Effector memory CD8-positive, alpha-beta T cell (primary cell): ENCODE measurements around the gene TBX20.
"Not testable (repeated sequence)": the region's sequence is repeated elsewhere in the genome, so short reads cannot be mapped to it uniquely, and the experiment has no call there.

Source experiments
- ATAC-seq: fragments of 150-1000 bp; cut with Tn5 transposase; replicated peaks from 2 replicates; pipeline ENCODE4 v1.10.0; 2021; ENCODE audit warnings: mild to moderate bottlenecking, moderate library complexity
- DNase-seq, 3 experiments: peaks; one replicate each; pipeline ENCODE4 v3.0.0; 2021
- H3K27ac Mint-ChIP-seq, 2 donors: one replicate each; pipeline ENCODE4 v1.8.0; 2022; ENCODE audit warnings: mild to moderate bottlenecking in 2 of 2, mixed read lengths in 2 of 2, moderate library complexity in 2 of 2
- H3K27me3 Mint-ChIP-seq, 2 donors: one replicate each; pipeline ENCODE4 v1.8.0; 2022; ENCODE audit warnings: mixed read lengths in 2 of 2
- H3K36me3 Mint-ChIP-seq: one replicate; pipeline ENCODE4 v1.8.0; 2022; ENCODE audit warnings: mild to moderate bottlenecking, moderate library complexity, mixed read lengths; ENCODE audit not compliant: insufficient read depth
- H3K4me1 Mint-ChIP-seq, 2 donors: one replicate each; pipeline ENCODE4 v1.8.0; 2022; ENCODE audit warnings: low read depth in 2 of 2, mixed read lengths in 2 of 2
- H3K4me3 Mint-ChIP-seq, 2 donors: one replicate each; pipeline ENCODE4 v1.8.0; 2022; ENCODE audit warnings: mild to moderate bottlenecking in 2 of 2, mixed read lengths in 2 of 2, moderate library complexity in 2 of 2
- H3K9me3 Mint-ChIP-seq, 2 donors: one replicate each; pipeline ENCODE4 v1.8.0; 2022; ENCODE audit warnings: mixed read lengths in 2 of 2

The TBX20 gene

DNA sequence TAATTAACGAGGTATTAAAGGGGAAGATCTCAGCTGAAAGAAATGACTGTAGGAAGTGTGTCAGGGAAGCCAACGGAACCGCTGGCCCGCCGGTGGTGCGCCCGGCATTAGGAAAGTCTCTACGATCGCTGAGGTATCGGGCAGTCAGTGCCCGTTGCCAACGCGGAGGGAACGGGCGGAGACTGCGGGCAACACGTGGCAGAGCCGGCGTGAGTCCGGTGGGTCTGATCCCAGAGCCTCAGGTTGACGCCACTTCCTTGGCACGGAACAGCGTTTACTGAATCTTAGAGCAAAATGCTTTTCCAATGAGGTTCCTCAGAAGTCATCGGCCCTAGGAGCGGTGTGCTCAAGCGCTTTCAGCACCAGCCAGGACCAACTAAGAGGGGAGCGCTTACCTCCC is 67.1 kb downstream of the TBX20 start:
- not testable (repeated sequence) for H3K36me3 Mint-ChIP-seq, H3K9me3 Mint-ChIP-seq, ATAC-seq, H3K4me1 Mint-ChIP-seq, H3K27ac Mint-ChIP-seq, DNase-seq
- peaks cover 29 to 33% of the 10 kb centered on the region in 2 donors for H3K27me3 Mint-ChIP-seq
- peak overlapping the region; percentile 71 for H3K4me3 Mint-ChIP-seq

DNA sequence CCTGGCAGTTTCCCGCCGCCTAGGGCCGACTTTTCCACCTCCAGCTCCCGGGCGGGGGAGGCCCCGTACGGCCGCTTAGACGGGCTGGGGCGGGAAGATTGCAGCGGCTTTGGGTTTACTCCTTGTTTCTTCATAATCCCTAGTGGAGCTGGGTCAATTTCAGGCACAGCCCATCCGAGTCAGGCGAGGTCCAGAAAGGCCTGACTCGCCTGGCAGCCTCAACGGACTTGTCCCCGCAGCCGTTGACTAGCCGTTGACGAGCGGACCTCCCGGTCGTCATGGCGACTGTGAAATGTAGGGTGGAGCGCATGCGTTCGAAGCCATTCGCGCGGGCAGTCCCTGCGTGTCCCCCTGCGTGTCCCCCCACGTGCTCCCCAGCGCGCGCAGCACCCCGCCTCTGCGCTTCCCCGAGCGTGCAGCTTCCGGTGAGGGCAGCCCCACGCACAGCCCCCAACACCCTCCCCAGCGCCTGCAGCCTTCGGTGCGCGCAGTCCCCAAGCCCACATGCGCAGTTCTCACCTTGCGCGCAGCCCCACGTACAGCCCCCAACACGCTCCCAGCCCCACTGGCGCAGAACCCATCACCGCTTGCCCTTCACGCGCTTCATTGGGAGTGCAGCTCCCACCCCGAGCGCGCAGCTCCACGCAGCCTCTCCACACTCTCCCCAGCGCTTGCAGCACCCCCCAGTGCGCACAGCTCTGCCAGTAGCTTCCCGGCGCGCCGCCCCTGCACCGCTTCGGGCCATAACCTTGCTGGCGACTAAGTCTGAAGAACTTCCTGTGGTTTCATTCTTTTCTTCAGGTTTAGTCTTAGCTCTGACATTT is 67.8 kb downstream of the TBX20 start:
- ATAC-seq (no peak), DNase-seq (no peak)
- no peaks in the 10 kb centered on the region for H3K9me3 Mint-ChIP-seq
- H3K36me3 Mint-ChIP-seq: no peaks in the 10 kb centered on the region
- H3K4me3 Mint-ChIP-seq: peak overlapping the region; percentile 71
- peaks cover 7 to 9% of the 10 kb centered on the region in 2 donors for H3K4me1 Mint-ChIP-seq
- H3K27ac Mint-ChIP-seq: no peak overlapping the region
- H3K27me3 Mint-ChIP-seq: peaks cover 29 to 33% of the 10 kb centered on the region in 2 donors

DNA sequence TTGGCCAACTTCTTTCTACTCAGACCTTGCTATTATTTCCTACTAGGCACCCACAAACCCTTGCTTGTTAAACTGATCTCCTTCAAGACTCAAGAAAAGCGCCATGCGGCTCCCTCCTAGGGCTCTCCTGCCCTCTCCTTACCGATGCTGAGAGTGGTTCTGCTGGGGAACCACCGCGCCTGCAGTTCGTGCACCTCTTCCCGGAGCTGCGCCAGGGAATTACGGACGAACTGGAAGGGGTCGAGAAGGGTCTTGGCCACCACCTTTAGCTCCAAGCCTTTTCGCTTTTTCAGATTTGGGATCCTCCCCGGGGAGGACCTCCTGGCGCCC is 68.4 kb downstream of the TBX20 start:
- not testable (repeated sequence) for H3K9me3 Mint-ChIP-seq, H3K27ac Mint-ChIP-seq, DNase-seq, H3K36me3 Mint-ChIP-seq, ATAC-seq, H3K4me1 Mint-ChIP-seq, H3K4me3 Mint-ChIP-seq
- peaks cover 29 to 33% of the 10 kb centered on the region in 2 donors for H3K27me3 Mint-ChIP-seq

DNA sequence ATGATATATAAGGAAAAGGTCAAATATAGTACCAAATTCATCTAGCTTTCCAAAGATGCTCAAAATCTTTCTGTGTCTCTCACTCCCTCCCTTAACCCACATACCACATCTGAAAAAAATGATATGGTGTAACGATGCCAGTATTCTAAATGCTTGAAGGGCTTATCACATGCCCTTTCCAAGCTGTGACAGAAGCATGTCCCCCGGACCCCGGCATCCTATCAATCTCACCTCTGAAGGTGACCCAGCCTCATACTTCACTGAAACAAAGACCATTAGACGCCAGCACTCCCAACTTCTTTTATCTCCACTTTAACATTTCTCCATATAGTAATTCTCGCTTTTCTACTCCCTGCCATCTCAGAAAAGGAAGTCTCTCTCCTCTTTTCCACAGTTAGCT is 68.9 kb downstream of the TBX20 start:
- not testable (repeated sequence) for H3K27ac Mint-ChIP-seq, H3K4me1 Mint-ChIP-seq, H3K36me3 Mint-ChIP-seq, H3K9me3 Mint-ChIP-seq, ATAC-seq, DNase-seq, H3K4me3 Mint-ChIP-seq
- peaks cover 29 to 33% of the 10 kb centered on the region in 2 donors for H3K27me3 Mint-ChIP-seq

DNA sequence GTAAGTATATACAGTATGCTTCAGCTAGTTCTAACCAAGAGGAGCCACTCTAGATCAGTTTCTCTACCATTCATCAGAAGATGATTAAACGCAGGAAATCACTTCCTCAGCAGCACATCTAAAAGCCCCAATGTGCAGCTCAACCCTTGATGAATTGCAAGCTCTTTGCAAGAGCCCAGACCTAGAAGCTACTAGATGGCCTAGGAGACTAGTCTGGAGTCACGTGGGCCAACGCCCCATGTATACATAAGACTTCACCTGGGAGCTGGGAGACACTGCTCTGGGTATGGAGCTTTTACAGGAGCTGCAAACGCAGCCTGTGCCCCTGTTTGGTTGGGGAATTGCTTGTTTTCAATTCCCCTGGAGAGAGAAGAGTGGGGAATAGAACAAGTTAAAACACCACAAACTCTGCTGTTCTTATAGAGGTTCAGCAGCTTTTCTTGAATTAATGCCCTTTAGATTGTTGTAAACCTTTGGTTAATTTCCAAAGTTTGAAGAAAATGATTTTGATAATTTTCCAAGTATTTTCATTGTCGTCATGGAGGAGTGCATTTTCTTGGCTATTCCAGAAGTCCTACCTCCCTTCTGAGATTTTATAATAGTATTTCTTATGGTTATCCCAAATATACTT is 69.9 kb downstream of the TBX20 start:
- not testable (repeated sequence) for H3K4me3 Mint-ChIP-seq, H3K9me3 Mint-ChIP-seq, ATAC-seq, H3K27ac Mint-ChIP-seq, H3K4me1 Mint-ChIP-seq, DNase-seq, H3K36me3 Mint-ChIP-seq
- peaks cover 29 to 33% of the 10 kb centered on the region in 2 donors for H3K27me3 Mint-ChIP-seq

DNA sequence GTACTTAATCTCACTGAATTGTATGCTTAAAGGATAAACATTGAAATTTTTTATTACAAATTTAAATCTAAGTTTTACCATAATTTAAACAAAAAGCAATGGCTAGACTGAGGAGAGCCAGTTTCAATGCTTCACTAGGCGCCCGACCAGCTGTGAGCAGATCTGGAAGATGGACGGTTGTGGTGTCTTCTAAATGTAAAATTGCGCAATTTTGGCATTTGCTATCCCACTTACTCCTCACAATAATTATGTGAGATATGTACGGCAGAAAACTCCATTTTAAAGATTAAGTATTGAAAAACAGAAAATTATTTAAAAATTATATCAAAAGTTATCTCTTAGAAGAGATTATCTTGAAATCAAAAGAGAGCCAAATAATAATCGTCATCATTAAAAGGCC is 73.2 kb downstream of the TBX20 start:
- not testable (repeated sequence) for ATAC-seq, H3K4me3 Mint-ChIP-seq, DNase-seq, H3K4me1 Mint-ChIP-seq, H3K27ac Mint-ChIP-seq, H3K36me3 Mint-ChIP-seq, H3K9me3 Mint-ChIP-seq
- peaks cover 12 to 17% of the 10 kb centered on the region in 2 donors for H3K27me3 Mint-ChIP-seq

DNA sequence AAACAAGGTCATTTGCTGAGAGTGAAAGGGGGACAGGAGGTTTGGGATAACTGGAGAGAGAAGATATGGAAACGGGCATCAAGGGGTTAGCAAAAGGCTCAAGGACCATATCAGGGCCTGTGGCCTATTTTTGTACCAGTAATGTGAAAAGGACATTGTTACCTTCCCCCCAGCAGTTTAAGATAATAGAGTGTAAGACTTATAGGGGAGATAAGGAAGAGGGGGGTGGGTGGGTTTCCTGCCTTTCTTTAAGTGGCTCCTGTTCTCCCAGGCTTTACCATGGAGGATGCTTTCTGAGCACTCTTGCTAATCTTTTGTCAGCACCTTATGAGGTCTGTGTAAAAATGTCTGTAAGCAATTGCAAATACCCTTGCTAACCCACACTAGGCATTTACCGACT is 80.7 kb downstream of the TBX20 start:
- not testable (repeated sequence) for H3K4me1 Mint-ChIP-seq, ATAC-seq, DNase-seq

DNA sequence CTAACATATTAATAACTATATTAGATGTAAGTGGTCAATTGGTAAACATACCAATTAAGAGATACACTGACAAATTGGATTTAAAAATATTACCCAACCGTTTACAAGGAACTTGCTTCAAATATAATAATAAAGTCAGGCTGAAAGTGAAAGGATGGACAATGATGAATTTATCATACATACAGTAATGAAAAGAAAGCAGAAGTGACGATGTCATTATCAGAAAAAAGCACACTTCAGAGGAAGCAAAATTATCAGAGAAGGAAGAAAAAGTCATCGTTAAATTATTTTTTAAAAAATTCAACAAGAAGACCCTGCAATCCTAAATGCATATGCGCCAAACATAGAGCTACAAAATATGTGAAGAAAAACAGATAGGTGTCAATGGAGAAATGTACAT is 81.8 kb downstream of the TBX20 start:
- not testable (repeated sequence) for H3K4me3 Mint-ChIP-seq, H3K27ac Mint-ChIP-seq, ATAC-seq, H3K36me3 Mint-ChIP-seq, H3K9me3 Mint-ChIP-seq, H3K4me1 Mint-ChIP-seq, DNase-seq
- peaks cover 2 to 26% of the 10 kb centered on the region in 2 donors for H3K27me3 Mint-ChIP-seq

More for the DNA sequence above, 80.7 kb downstream of the TBX20 start:
- H3K27ac Mint-ChIP-seq, H3K9me3 Mint-ChIP-seq, H3K36me3 Mint-ChIP-seq, H3K4me3 Mint-ChIP-seq: not testable (repeated sequence)
- peaks cover 0 to 22% of the 10 kb centered on the region in 2 donors for H3K27me3 Mint-ChIP-seq

DNA sequence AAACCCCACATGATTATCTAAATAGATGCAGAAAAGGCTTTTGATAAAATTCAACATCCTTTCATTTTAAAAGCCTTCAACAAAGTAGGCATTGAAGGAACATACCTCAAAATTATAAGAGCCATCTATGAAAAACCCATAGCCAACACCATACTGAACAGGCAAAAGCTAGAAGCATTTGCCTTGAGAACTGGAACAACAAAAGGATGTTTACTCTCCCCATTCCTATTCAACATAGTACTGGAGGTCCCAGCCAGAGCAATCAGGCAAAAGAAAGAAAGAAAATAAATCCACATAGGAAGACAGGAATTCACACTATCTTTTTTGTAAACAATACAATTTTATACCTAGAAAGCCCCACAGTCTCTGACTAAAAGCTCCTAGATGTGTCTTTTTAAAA is 86.2 kb downstream of the TBX20 start:
- not testable (repeated sequence) for H3K9me3 Mint-ChIP-seq

DNA sequence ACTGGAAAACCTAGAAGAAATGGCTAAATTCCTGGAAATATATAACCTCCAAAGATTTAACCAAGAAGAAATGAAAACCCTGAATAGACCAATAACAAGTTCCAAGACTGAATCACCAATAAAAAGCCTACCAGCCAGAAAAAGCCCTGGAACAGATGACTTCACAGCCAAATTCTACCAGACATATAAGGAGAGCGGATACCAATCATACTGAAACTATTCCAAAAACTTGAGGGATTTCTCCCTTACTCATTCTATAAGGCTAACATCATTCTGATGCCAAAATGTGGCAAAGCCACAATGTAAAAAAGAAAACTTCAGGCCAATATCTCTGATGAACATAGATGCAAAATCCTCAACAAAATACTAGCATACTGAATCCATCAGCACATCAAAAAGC is 86.7 kb downstream of the TBX20 start:
- ATAC-seq, H3K9me3 Mint-ChIP-seq, H3K4me3 Mint-ChIP-seq, H3K4me1 Mint-ChIP-seq, DNase-seq, H3K27ac Mint-ChIP-seq, H3K36me3 Mint-ChIP-seq: not testable (repeated sequence)
- H3K27me3 Mint-ChIP-seq: peaks cover 28 to 39% of the 10 kb centered on the region in 2 donors

More for the DNA sequence above, 86.2 kb downstream of the TBX20 start:
- H3K27ac Mint-ChIP-seq, H3K4me1 Mint-ChIP-seq, H3K36me3 Mint-ChIP-seq, H3K4me3 Mint-ChIP-seq, ATAC-seq, DNase-seq: not testable (repeated sequence)
- peaks cover 28 to 39% of the 10 kb centered on the region in 2 donors for H3K27me3 Mint-ChIP-seq

DNA sequence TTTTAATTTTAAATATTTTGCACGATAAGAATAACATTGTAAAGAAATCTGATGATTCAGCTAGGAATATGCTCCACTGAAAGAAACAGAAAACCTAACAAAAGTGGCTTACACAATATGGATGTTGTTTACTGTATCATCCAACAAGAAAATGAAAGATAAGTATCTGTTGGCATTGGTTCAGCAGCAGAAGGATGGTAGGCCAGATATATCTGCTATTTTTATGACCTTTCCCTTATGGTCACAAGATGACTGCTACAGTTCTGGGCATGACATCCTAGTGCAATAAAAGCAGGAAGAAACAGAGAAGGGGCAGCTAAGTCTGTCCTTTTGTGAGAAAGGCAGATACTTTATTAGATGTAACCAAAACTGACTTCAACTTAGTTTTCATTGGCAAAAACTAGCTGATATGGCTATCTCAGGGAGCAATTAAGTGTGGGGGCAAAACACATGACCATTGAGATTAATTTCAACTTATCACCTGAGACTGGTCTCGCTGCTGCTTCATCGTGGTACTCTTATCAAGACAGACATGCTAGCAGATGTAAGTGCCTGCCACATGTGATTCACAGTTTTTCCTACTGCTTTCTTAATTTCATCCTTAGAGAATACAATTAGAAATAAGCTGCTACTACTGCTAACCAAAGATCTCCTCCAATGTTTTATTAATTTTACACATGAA is 92.7 kb downstream of the TBX20 start:
- not testable (repeated sequence) for H3K27ac Mint-ChIP-seq, H3K36me3 Mint-ChIP-seq, H3K4me1 Mint-ChIP-seq, DNase-seq, ATAC-seq, H3K4me3 Mint-ChIP-seq, H3K9me3 Mint-ChIP-seq
- H3K27me3 Mint-ChIP-seq: peaks cover 16 to 25% of the 10 kb centered on the region in 2 donors
